HG03135 (cell line): Measurements from ENCODE around the gene TMED6.
A peak's percentile ranks its signal among the peaks of the same experiment; 100 is the strongest.
"Not testable (repeated sequence)": the region's sequence is repeated elsewhere in the genome, so short reads cannot be mapped to it uniquely, and the experiment has no call there.

Experiments used
- ATAC-seq: cut with Tn5 transposase; IDR thresholded peaks from one replicate; pipeline ENCODE4 v1.9.1; 2021; ENCODE audit warnings: mild to moderate bottlenecking, moderate library complexity; ENCODE audit not compliant: unreplicated experiment

TMED6 gene

GRCh38 chr16:69363281-69363717 is 11.7 kb upstream of the TMED6 start:
- ATAC-seq = no peak

GRCh38 chr16:69360070-69360469 is 8.5 kb upstream of the TMED6 start:
- ATAC-seq = not testable (repeated sequence)

- ATAC-seq = no peak
These were observed 951 bp downstream of the TMED6 start for GRCh38 chr16:69350536-69351133.

GRCh38 chr16:69349536-69349935 is 2.0 kb downstream of the TMED6 start:
- no peak for ATAC-seq

- no peak for ATAC-seq
These were observed 3.4 kb downstream of the TMED6 start for GRCh38 chr16:69348222-69348621.

GRCh38 chr16:69346683-69347082 is 4.9 kb downstream of the TMED6 start:
- ATAC-seq = no peak

- no peak for ATAC-seq
These were observed 5.7 kb downstream of the TMED6 start for GRCh38 chr16:69345923-69346322.

GRCh38 chr16:69344171-69344570 is 7.4 kb downstream of the TMED6 start:
- no peak for ATAC-seq

- ATAC-seq = no peak
These were observed 11.4 kb downstream of the TMED6 start for GRCh38 chr16:69340095-69340644.

GRCh38 chr16:69339289-69340094 is 12.1 kb downstream of the TMED6 start, which contains the start of the genes COG8 and NIP7:
COG8 (minus strand) TSS chr16:69339564; CDS start chr16:69339552, 12 bp downstream.
NIP7 (plus strand) TSS chr16:69339772; CDS start chr16:69339830, 58 bp downstream.
- peak; percentile 90 for ATAC-seq

GRCh38 chr16:69338557-69339288 is 12.9 kb downstream of the TMED6 start:
- no peak for ATAC-seq

GRCh38 chr16:69334696-69335095 is 16.9 kb downstream of the TMED6 start:
- ATAC-seq = no peak

- peak; percentile 89 for ATAC-seq
These were observed 21.1 kb downstream of the TMED6 start, which contains the start of gene PDF for GRCh38 chr16:69330286-69331109. PDF (minus strand) TSS chr16:69330588; CDS start chr16:69330570, 18 bp downstream.

- peak; percentile 36 for ATAC-seq
These were observed 22.0 kb downstream of the TMED6 start for GRCh38 chr16:69329369-69330285.

GRCh38 chr16:69328854-69329316 is 22.7 kb downstream of the TMED6 start:
- no peak for ATAC-seq

- ATAC-seq = no peak
These were observed 23.8 kb downstream of the TMED6 start for GRCh38 chr16:69327585-69328310.

- no peak for ATAC-seq
These were observed 25.3 kb downstream of the TMED6 start for GRCh38 chr16:69326172-69326873.

GRCh38 chr16:69325784-69326171 is 25.8 kb downstream of the TMED6 start:
- ATAC-seq = no peak
